Embryonic facial prominence (tissue), 1 donor: ENCODE results near the gene PLPP3.

ENCODE experiments used
- DNase-seq: peaks from one replicate; pipeline ENCODE4 v3.0.0-alpha.2; 2016; ENCODE audit errors: extremely low spot score

The PLPP3 gene

DNA sequence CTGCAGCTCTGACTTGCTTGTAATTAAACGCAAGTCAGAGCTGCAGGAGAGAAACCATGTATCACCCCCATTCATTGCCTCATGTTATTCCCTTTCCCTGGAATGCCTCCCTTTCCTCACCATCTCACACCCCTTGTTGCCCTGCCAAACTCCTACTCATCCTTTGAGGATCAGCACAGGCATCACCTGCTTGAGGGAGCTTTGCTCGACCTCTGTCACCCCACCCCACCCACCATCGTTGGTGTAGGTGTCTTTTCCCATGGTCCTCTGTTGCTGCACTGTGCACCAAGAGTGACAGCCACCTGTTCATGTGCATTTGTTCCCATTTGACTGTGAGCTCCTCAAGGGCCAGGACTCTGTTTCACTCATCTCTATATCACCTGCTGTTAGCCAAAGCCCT, 117.2 kb downstream of the PLPP3 start:
- no peak for DNase-seq

DNA sequence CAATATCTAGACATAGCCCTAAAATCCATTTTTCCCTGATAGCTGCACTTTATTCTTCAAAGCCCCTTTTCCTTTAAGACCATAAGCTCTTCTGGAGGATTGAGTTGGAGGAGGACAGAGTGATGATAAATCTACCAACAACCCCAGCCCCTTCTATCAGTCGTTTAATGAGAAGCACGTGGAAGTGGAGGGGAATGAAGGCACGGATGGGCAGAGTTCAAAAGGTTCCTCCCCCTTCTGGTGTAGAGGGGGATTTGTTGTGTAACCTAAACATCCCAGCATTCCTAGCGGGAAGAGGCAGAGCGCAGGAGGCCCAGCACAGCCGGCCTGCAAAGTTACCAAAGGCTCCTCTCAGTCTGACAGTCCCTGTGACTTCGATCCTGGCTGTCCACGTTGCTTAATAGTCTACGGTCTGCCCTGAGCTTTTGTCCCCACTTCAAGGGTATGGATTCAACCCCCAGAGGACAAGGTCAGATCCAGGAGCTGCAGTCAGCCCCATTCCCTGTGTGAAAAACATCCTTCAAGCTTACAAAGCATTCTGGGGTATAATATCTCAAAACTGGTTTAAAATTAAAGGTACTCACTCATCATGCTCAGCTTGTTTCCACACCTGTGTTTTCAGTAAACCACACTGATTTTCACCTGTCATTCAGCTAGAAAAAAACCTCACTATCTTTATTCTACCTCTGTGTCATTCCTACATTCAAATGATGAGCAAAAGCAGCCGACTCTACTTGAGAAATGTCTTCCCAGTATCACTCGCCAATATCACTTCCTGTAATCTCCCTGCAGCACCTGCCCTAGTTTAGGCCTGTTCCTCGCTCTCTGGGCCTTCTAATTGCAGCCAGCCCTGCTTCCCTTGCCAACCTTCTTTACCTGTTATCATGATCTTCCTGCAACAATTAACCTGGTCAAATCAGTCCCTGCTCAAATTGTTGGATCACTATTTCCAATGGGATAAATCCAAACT, 117.9 kb downstream of the PLPP3 start:
- no peak for DNase-seq

DNA sequence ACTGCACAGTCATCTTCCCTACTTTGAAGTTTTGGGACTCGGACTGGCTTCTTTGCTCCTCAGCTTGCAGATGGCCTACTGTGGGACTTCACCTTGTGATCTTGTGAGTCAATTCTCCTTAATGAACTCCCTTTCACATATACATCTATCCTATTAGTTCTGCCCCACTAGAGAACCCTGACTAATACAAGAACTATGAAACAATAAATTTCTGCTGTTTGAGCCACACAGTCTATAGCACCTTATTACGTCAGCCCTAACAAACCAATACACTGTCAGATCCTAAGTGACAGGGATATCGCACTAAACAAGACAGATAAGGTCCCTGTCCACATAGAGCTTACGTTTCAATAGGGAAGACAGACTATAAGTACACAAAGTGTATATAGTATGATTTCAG, 120.1 kb downstream of the PLPP3 start:
- no peak for DNase-seq

DNA sequence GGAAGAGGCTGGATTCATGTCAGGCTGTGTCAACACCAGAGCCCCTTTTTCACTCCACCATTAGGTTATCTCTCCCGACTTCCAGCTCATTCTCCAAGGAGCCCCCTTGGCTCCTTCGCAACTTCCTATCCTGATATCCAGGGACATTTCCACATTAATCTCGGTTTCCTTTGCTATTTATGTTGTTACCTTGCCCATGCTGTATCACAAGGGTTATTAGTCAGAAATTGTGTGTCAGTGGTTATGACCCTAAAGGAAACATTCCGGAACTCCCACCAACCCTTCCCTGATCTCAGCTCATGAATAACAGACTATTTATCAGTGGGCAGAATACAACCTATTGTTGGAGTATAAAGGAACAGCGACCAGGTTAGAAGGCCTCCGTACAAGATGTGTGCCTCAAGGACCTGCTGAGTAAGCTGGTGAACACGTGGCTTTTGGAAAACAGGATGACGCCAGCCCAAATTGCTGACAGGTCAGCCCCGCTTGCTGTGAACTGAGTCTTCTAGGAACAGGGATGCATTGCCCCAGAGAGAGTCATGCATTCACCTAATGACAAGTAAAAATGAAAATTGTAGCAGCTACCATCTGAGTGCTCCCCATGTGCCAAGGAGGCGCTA, 121.5 kb downstream of the PLPP3 start:
- DNase-seq: no peak

DNA sequence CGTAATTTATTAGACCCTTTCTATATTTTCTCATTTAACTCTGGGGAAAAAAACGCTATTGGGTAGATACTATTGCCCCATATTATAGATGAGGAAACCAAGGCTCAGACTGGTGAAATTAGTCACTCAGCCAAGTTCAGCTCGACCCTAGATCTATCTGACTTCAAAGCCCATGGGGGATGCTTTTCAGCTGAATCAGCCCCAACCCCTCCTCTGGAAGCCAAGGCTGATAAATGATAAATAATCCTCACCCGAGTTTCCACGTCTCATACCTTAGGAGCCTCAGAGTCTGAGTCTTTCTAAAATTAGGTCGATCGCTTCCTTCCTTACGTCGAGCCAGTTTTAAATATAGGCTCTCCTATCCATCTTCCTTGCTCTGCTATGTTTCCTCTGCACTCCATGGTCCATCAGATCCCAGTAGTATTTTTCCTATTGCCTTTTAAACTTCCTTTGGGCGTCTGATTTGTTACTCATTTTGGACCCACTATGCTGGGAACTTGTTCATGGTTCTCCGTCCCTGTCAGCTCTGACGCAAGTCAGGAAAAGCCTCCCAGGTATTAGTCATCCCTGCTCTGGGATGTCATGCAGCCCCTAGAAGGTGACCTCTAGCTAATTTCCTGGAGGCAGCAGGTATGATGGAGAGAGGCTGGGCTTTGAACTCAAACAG, 122.8 kb downstream of the PLPP3 start:
- no peak for DNase-seq

DNA sequence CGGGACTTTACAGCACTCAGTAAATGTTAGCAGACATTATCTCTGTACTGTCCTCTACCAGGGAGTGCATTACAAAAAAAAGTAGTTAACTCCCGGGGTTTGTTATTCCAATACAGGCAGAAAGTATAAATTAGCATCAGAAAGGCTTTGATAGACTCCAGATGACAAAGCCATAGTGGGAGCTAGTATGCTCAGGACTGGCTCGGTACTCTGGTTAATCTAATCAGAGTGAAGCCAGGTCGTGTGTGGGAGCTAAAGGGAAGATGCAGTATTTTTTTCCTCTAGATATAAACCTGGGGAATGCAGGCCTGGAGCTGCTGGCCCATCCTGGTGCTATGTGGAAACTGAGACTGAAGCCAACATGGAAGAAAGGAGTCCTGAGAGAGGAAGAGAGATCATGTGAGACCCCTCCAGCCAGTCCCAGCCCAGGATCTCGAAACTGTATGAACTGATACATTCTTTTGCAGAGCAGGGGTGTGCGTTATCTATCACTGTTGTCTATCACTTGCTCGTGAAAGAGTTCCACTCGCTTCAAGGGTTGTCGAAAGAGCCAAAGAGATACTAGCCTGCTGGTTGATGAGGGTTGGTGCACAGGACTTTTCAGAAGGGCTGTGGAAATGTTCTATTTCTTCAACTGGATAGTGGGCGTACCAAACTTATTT, 125.8 kb downstream of the PLPP3 start:
- no peak for DNase-seq

DNA sequence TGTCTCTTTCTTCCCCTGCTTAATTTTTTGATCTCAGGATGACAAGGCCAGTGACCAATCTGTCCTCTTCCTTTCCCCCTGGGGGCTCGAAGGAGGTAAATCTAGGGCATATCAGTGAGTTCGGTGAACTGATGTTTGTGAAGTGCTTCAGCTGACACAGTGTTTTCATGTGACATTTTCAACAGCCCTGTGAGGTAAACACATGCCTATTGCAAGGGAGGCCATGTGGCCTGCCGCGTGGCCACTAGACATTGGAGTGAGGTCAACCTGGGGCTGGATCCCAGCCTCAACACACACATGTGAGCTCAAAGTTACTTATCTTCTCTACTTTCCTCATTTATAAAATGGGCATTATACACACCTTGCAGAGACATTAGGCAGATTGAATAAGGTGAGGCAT, 126.3 kb downstream of the PLPP3 start:
- no peak for DNase-seq

DNA sequence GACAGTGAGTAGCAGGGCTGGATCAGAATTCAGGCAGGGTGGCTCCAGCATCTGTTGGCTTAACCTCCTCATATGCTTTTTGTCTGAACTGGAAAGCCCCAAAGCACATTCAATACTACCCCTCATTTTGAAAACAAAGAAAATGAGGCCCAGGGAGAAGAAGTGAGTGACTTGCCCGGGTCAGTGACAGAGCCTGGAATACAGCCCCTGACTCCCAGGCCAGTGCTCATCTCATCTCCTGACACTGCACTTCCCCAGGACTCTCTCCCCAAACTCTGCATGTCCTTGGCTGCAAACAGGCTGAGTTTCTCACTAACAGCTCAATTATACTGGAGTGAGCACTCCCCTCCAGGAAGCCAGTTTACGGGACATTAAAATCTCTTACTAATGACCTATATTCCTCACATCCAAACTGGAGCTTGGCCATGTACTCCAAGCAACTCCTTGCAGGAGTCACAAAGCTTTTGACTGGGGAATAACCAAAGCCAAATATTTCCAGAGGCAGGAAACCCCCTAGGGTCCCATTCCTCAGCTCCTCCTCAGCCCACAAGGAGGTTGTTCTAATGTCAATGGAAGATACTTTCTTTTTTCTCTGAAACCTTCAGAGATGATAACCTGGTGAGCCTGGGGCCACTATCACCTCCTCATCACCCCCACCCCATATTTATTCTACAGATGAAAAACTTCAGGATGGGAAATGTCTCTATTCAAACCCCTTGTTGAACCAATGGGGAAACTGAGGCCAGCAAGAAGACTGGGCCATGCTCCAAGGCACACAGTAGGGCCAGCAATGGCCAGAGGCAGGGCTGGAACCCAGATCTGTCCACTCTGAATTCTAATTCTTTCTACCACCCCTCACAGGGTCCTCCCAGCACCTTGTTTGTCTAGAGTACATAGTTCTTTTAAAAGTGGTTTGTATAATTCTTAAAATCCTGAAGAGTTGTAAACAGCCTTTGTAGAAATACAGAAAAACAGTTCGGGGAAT, 127.0 kb downstream of the PLPP3 start:
- no peak for DNase-seq

DNA sequence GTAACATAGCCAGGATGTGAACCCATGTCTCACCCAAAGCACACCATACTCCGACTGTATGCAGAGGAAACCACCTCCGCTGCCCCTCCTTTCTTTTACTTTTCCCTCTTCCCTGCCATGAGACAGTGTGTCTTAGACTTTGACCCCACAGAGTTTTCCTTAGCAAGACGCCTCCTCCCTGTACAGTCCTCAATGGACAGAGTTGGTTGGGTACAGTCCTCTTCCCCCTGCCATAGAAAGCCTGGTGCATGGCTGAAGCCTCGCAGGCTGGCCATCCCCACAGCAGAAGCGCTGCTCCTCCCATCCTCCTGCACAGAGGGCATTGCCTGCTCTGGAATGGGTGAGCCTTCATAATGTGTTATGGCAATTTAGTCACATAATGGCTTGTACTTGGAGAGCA, 127.9 kb downstream of the PLPP3 start:
- DNase-seq: no peak

DNA sequence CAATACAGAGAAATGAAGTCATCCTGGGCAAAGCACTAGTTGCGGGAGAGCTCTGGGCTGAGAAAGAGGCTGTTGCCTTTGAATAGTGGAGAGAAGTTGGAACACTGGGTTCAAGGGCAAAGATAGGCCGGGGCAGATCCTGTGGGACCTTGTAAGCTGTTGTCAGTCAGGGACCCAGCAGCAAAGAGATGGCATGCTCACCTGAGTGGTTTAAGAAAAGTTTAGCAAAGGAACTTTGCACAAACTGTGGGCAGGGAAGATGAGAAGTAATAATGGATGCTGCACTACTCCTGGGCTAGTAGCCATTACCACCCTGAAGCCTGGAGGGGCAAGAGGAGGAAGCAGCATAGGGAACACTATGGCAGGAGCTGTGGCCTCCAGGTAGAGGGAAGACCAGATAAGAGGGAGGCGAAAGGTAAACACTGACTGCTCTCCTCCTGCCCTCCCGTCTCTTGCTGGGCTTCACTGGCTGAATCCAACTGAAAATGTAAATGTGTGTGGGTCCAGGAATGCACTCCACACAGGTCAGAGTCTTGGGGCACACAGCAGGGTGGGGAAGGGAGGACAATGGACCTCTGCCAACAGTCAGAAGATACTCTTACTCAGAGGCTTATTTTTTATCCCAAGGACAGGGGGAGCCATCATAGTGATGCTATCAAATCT, 129.2 kb downstream of the PLPP3 start:
- no peak for DNase-seq

DNA sequence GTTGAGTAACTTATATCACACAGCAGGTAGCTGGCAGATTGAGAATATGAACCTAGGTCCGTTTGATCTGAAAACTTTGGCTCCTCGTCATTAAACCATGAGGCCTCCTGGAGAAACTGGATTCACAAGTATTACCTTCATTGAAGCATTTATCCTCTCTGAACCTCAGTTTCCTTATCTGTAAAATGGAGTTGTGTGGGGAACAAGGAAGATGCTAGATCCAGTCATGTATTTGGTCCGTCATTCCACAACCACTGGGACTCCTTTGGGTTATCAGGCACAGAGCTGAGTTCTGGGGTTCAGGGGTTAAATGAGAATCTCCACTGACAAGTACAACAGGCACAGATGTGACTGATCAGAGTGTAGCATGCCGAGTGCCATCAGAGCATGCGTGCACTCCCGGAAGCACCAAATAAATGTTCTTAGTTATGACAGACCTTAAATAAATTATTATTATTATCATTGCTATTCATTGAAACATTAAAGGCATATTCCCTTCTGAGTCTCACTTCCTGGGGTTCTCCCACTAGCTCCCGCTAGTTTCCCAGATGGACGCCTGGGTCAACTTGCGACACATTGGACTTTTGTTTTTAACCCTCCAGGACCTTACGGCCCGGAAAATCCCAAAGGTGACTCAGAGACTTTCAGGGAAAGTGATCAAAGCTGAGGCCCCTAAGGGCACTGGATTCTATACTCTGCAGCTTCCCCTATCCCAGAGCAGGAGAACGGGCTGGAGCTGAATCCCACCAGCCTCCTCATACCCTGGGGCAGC, 130.6 kb downstream of the PLPP3 start:
- no peak for DNase-seq

DNA sequence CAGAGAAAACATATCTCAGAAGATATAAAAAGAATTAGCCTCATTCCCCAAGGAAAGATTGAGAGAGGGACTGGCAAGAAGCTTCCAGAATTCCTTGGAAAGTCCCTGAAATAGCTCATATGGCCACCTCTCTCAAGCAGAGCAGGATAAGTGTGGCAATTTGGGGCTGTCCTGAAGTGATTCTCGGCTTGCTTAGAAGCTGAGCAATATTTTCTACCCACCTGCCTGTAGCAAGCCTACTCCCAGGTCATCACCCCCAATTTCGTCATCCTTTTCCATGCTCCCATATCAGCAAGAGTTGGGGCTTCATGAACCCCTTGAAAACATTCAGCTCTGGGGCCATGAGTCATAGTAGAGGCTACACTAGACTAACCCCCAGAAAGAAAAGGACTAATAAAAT, 131.5 kb downstream of the PLPP3 start:
- DNase-seq: no peak

DNA sequence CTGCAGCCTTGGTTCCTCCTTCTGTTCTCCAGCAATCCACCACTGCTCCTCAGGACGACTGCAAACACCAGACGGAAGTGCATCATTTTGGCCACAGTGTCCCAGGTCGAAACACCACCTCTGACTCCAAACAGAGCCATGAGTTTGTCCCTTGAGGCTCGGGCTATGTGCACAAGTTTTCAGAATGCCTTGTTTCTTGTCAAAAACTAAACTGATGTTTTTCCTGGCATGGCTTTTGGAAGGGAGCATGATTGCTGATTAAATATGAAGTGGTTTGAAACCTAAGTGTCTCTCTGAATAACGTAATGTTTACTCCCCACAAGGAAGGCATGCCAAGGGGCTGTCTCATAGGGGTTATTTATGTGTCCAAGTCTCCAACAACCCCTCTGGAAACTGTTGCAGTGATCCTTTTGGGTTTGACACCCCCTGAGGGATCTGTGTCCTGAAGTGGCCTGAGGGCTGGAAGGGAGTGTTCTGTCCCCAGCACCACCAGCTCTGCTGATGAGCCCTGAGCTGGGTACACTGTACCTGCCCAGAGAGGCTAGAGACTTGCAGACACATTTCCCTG, 132.7 kb downstream of the PLPP3 start:
- DNase-seq: no peak

DNA sequence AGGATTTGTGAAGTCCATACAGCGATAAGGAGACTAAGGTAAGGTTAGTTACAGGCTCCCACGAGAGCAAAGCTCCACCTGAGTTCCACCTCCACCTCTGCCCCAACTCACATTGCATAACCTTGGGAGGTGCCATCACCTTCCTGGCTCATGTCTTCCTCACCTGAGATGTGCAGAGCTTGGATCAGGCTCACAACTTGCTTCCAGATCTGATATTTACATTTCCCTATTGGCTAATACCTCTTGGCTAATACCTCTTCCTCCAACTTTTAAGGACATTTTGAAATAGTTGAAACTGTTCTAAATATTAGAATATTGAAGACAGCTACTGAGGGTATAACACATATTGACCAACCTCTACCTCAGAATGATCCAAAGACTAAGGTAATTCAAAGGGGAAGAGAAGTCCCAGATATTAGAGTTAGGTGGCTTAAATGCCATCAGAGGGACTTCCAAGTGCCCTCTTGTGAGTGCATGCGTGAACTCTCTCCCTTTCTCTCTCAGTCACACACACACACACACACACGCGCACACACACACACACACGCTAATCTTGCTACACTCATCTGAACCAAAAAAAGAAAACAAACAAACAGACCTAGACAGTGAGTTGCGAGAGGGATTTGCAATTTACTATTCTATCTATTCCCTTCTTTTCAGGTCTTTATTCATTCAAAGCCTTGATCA, 134.3 kb downstream of the PLPP3 start:
- no peak for DNase-seq
